OCI-LY7 (cell line): ENCODE measurements around the gene SOWAHD.

Source experiments
- CTCF ChIP-seq: fragments of 200-600 bp; sonication (generic); conservative IDR thresholded peaks from 2 replicates; pipeline ENCODE4 v1.5.1; 2014; ENCODE audit warnings: mild to moderate bottlenecking, antibody characterized with exemption, low read length, moderate library complexity, mixed read lengths
- EZH2phosphoT487 ChIP-seq: fragments of 200-600 bp; sonication (generic); IDR thresholded peaks from 2 replicates; pipeline ENCODE4 v1.6.1; 2018; ENCODE audit warnings: low read depth, borderline replicate concordance, mild to moderate bottlenecking, mixed run types, antibody characterized with exemption, low read length, moderate library complexity, mixed read lengths

- TF ChIP-seq CTCF (no peak), EZH2phosphoT487 (no peak)
Observed at GRCh38 chrX:119734897-119735339, 23.5 kb upstream of the SOWAHD start.
